Measurements from ENCODE around the gene STRADA. TPM values are rescaled to one million over a fixed set of nuclear protein-coding genes. Genes with fewer than 3 reads are reported as not detected.

The STRADA gene
- total and polyA plus RNA-seq, 2 of the 8 experiments (the other 6 are each of a cell fraction or from before 2014, with no cell fraction given), result 35.6 to 43.3 TPM

- TF ChIP-seq SP1 (IDR thresholded peaks at IDR 0.05; ENCODE audit: low read depth, low read length), result no peak
- no peak for TF ChIP-seq SRF (IDR thresholded peaks at IDR 0.05; ENCODE audit: low read depth, low read length)
- no peak for TF ChIP-seq SIRT6 (IDR thresholded peaks at IDR 0.05; ENCODE audit: low read length)
- TF ChIP-seq EP300 (IDR thresholded peaks at IDR 0.05; ENCODE audit: borderline replicate concordance in 1 of 2, low read depth in 2 of 2, low read length in 2 of 2), result no peak
- peak; percentile 30 to 48; a peak in 2 of 3 replicates for TF ChIP-seq POLR2A (IDR thresholded peaks at IDR 0.05; ENCODE audit: control extremely low read depth in 1 of 2, low read depth in 2 of 2, low read length in 2 of 2)
These were observed 41.7 kb downstream of the STRADA start, which contains the start of gene LIMD2 (continued) for GRCh38 chr17:63699638-63700527.

Data from H1 (cell line).